Fibroblast of lung (primary cell): ENCODE data around the gene GRP. TPM values are rescaled to one million over a fixed set of nuclear protein-coding genes. Genes with fewer than 3 reads are reported as not detected.

ENCODE experiments used
- DNase-seq, 2 donors: peaks; one replicate each; pipeline versions ENCODE4 v3.0.0 to v3.0.0-alpha.2; 2010; ENCODE audit warnings: low read depth in 2 of 2
- H2AFZ ChIP-seq: 2 replicates; pipeline ENCODE4 v1.5.1; 2012; ENCODE audit warnings: low read length, control low read depth, inconsistent platforms
- H3K27ac ChIP-seq: 2 replicates; pipeline ENCODE4 v1.5.1; 2011; ENCODE audit warnings: low read length, control low read depth; ENCODE audit not compliant: insufficient read depth
- H3K27me3 ChIP-seq: 2 replicates; pipeline ENCODE4 v1.5.1; 2011; ENCODE audit warnings: mild to moderate bottlenecking, low read length; ENCODE audit not compliant: control insufficient read depth, insufficient read depth
- H3K36me3 ChIP-seq: 2 replicates; pipeline ENCODE4 v1.5.1; 2011; ENCODE audit warnings: low read length; ENCODE audit not compliant: control insufficient read depth, insufficient read depth
- H3K4me1 ChIP-seq: 2 replicates; pipeline ENCODE4 v1.5.1; 2011; ENCODE audit warnings: low read length; ENCODE audit not compliant: control insufficient read depth, insufficient read depth; ENCODE audit errors: extremely low read depth
- H3K4me2 ChIP-seq: 2 replicates; pipeline ENCODE4 v1.5.1; 2011; ENCODE audit warnings: low read length, control low read depth; ENCODE audit not compliant: insufficient read depth; ENCODE audit errors: extremely low read depth
- H3K4me3 ChIP-seq, 4 experiments: fragments of 200-600 bp in 1 of 4; sonication (generic) in 1 of 4; replicated peaks in 1 of 4; 2 replicates each; pipeline ENCODE4 v1.5.1; 2011 to 2016; ENCODE audit warnings: low read length in 4 of 4, low read depth in 3 of 4, mild to moderate bottlenecking in 3 of 4, control low read depth in 2 of 4, inconsistent platforms in 1 of 4, mixed read lengths in 1 of 4; ENCODE audit not compliant: insufficient read depth in 1 of 4; ENCODE audit errors: control extremely low read depth in 1 of 4
- H3K79me2 ChIP-seq: 2 replicates; pipeline ENCODE4 v1.5.1; 2012; ENCODE audit warnings: mild to moderate bottlenecking, low read length, inconsistent platforms; ENCODE audit not compliant: control insufficient read depth, insufficient read depth
- H3K9ac ChIP-seq: 2 replicates; pipeline ENCODE4 v1.5.1; 2011; ENCODE audit warnings: mild to moderate bottlenecking, low read length, control low read depth; ENCODE audit not compliant: insufficient read depth
- H3K9me3 ChIP-seq: 2 replicates; pipeline ENCODE4 v1.5.1; 2012; ENCODE audit warnings: low read depth, low read length; ENCODE audit not compliant: control insufficient read depth, insufficient read depth
- H4K20me1 ChIP-seq: 2 replicates; pipeline ENCODE4 v1.5.1; 2011; ENCODE audit warnings: low read length; ENCODE audit not compliant: control insufficient read depth, insufficient read depth; ENCODE audit errors: extremely low read depth
- EZH2 ChIP-seq: IDR thresholded peaks from 2 replicates; pipeline ENCODE4 v1.5.1; 2012; ENCODE audit warnings: low read length, control low read depth, mild to moderate bottlenecking; ENCODE audit errors: missing control alignments
- polyA minus RNA-seq: library from RNA; depleted of rRNA, polyadenylated mRNA; stranded (reverse); fragments of >200 nt; gene quantifications from 2 replicates; pipeline ENCODE4 v1.2.3, GENCODE V29; 2011; ENCODE audit warnings: low replicate concordance
- polyA plus RNA-seq, 2 donors: library from polyadenylated mRNA; depleted of rRNA in 1 of 2; stranded (reverse) in 1 of 2; unstranded in 1 of 2; fragments of >200 nt; gene quantifications; 2 replicates each; pipeline ENCODE4 v1.2.1, GENCODE V29; 2011 to 2012; ENCODE audit warnings: missing spikeins in 1 of 2
- total RNA-seq: library from RNA; depleted of rRNA; stranded (reverse); fragments of >200 nt; gene quantifications from 2 replicates; pipeline ENCODE4 v1.2.1, GENCODE V29; 2014
- TF ChIP-seq, protein P1 (sequence below), 2 donors: IDR thresholded peaks in 1 of 2; conservative IDR thresholded peaks in 1 of 2; 1 replicate in 1 of 2; 2 replicates in 1 of 2; pipeline ENCODE4 v1.5.1; 2011 to 2012; ENCODE audit warnings: low read length in 2 of 2, control low read depth in 1 of 2, inconsistent platforms in 1 of 2, low read depth in 1 of 2, mild to moderate bottlenecking in 1 of 2

Gene GRP
- total RNA-seq (not detected in 2 replicates), polyA plus RNA-seq (not detected in 2 replicates), polyA minus RNA-seq (not detected in 2 replicates)
- polyA plus RNA-seq (2012) = not detected in 2 replicates

DNA sequence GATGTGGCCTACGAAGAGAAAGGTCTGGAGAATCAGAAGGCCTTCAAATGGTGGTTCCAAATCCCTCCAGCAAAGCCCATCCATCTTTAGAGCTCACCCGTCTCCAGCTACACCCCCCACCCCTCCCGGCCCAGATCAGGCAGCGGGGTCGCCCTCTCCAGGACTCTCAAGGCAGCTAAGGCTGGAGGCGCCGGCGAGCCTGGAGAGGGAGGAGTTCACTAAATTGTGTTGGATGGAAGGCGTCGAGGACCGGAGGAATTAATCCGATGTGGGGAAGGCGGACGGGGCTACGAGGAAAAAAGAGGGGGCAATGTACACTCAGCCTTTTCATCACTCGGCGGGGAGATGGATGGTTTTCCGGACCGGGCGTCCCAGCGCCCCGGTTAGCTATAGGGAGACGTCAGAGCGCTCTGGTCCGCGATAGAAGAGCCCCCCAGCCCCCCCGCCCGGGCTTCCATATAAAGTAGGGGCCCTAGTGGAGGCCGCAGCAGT is at the start of gene GRP:
Gene GRP, plus strand, starts transcription at position 487 of the 492 bp plus-strand sequence. CDS start 108 bp downstream, outside the sequence.
- no peak for DNase-seq
- peaks cover 51% of the 10 kb centered on the region for H3K27me3 ChIP-seq
- no peaks in the 10 kb centered on the region for H3K9me3 ChIP-seq
- no peak within 1 kb of the TSS for H3K9ac ChIP-seq
- TF ChIP-seq, protein P1, sequence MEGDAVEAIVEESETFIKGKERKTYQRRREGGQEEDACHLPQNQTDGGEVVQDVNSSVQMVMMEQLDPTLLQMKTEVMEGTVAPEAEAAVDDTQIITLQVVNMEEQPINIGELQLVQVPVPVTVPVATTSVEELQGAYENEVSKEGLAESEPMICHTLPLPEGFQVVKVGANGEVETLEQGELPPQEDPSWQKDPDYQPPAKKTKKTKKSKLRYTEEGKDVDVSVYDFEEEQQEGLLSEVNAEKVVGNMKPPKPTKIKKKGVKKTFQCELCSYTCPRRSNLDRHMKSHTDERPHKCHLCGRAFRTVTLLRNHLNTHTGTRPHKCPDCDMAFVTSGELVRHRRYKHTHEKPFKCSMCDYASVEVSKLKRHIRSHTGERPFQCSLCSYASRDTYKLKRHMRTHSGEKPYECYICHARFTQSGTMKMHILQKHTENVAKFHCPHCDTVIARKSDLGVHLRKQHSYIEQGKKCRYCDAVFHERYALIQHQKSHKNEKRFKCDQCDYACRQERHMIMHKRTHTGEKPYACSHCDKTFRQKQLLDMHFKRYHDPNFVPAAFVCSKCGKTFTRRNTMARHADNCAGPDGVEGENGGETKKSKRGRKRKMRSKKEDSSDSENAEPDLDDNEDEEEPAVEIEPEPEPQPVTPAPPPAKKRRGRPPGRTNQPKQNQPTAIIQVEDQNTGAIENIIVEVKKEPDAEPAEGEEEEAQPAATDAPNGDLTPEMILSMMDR (conservative IDR thresholded peaks at IDR 0.05 in 1 of 2, IDR thresholded peaks at IDR 0.05 in 1 of 2; ENCODE audit: low read depth in 1 of 2, low read length in 2 of 2) = no peak
- TF ChIP-seq EZH2 = no peak
- H3K4me1 ChIP-seq = no peaks in the 10 kb centered on the region
- no peak within 1 kb of the TSS for H3K27ac ChIP-seq
- H3K36me3 ChIP-seq = no peaks in the 10 kb centered on the region
- H4K20me1 ChIP-seq = no peaks in the 10 kb centered on the region
- H3K79me2 ChIP-seq = no peaks in the 10 kb centered on the region
- H3K4me3 ChIP-seq = no peak within 1 kb of the TSS
- H3K4me2 ChIP-seq = no peak within 1 kb of the TSS
- no peak within 1 kb of the TSS for H2AFZ ChIP-seq

DNA sequence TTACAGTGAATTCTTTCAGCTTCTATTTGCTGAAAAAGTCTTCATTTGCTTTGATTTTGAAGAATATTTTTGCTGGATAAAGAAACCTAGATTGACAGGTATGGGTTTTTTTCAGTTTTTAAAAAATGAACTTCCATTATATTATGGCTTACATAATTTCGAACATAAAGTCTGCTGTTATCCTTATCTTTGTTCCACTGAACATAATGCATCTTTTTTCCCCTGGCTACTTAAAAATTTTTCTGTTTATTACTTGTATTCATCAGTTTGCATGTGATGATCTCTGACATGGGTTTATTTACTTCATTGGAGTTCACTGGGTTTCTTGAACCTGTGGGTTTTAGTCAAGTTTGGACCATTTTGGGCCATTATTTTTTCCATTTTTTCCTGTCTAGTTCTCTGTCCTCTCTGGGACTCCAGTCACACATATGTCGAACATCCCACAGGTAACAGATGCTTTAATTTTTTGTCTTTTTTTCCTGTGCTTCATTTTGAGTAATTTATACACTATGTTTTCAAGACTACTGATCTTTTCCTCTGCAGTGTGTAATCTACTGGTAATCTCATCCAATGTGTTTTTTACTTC is 47.2 kb upstream of the GRP start:
- Histone ChIP-seq H3K79me2 (no peaks in the 10 kb centered on the region), H4K20me1 (no peaks in the 10 kb centered on the region)

DNA sequence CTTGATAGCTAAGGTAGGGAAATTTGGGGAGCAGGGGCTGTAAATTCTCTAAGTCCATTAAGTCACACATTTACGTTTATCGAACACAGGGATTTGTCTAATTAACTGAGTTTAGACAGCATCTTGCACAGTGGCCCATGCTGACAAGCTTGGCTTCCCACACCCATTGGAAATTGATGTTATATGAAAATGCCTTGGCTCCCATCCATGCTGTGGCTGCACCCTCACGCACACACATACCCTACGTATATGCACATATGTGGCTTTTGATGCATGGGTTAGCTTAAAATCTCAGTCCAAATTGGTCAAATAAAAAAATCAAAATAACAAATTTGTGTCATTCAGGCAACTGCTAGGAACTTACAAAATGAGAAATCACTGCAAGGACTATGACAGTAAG is 42.5 kb upstream of the GRP start:
- TF ChIP-seq, protein P1 (conservative IDR thresholded peaks at IDR 0.05 in 1 of 2, IDR thresholded peaks at IDR 0.05 in 1 of 2; ENCODE audit: low read depth in 1 of 2, low read length in 2 of 2) = no peak
- no peak for TF ChIP-seq EZH2
- Histone ChIP-seq H3K4me3 (no peak overlapping the region), H3K4me2 (no peak overlapping the region), H3K4me1 (no peaks in the 10 kb centered on the region), H2AFZ (no peak overlapping the region), H4K20me1 (no peaks in the 10 kb centered on the region), H3K27me3 (no peaks in the 10 kb centered on the region), H3K36me3 (no peaks in the 10 kb centered on the region), H3K9ac (no peak overlapping the region), H3K79me2 (no peaks in the 10 kb centered on the region), H3K27ac (no peak overlapping the region), H3K9me3 (no peaks in the 10 kb centered on the region)
- DNase-seq = no peak

More for the DNA sequence above, 47.2 kb upstream of the GRP start:
- Histone ChIP-seq H3K36me3 (no peaks in the 10 kb centered on the region), H3K4me1 (no peaks in the 10 kb centered on the region), H3K27ac (no peak overlapping the region), H3K9me3 (no peaks in the 10 kb centered on the region), H3K27me3 (peaks cover 3% of the 10 kb centered on the region), H3K4me3 (no peak overlapping the region), H3K4me2 (no peak overlapping the region), H2AFZ (no peak overlapping the region), H3K9ac (no peak overlapping the region)
- peak in 1 of 2 donors; percentile 2 for DNase-seq
- no peak for TF ChIP-seq EZH2
